Measurements from ENCODE around the gene HCFC1R1.

- TF ChIP-seq CTCF (IDR thresholded peaks at IDR 0.05; ENCODE audit: poor library complexity, severe bottlenecking) (no peak), EP300 (conservative IDR thresholded peaks at IDR 0.05; ENCODE audit: poor library complexity, severe bottlenecking) (no peak), POLR2AphosphoS5 (IDR thresholded peaks at IDR 0.05) (no peak), REST (IDR thresholded peaks at IDR 0.05; ENCODE audit: borderline replicate concordance) (no peak), TAF1 (IDR thresholded peaks at IDR 0.05; ENCODE audit: low read depth) (no peak), EZH2 (IDR thresholded peaks at IDR 0.05; ENCODE audit: borderline replicate concordance, insufficient read depth, low read length, poor library complexity, severe bottlenecking) (no peak)
These were observed 1.6 kb upstream of the HCFC1R1 start for GRCh38 chr16:3025032-3026002.
